K562 (cell line): Measurements from ENCODE around the gene TMED4. TPM values are rescaled to one million over a fixed set of nuclear protein-coding genes. Genes with fewer than 3 reads are reported as not detected.

Source experiments
- ATAC-seq: fragments of 200-7000 bp; cut with Tn5 transposase; 3 replicates; pipeline ENCODE4 v1.9.1; 2020; ENCODE audit warnings: moderate library complexity
- BruUV-seq: library from RNA; stranded (reverse); fragments of 400-500 nt; replicated peaks from 2 replicates; lab custom pipeline; 2021; lab: Mats Ljungman, UMichigan
- CTCF ChIA-PET: fragments of 300-600 bp; formaldehyde crosslinking; extraction: SDS; loops from one replicate; lab custom pipeline; 2021; ENCODE audit warnings: low intra/inter-chr PET ratio; lab: Yijun Ruan, JAX
- POLR2A ChIA-PET: fragments of 300-600, 350-650 bp; sonication (Branson Sonifier 250); formaldehyde crosslinking; extraction: SDS; loops from one replicate; lab custom pipeline; 2021; ENCODE audit warnings: antibody characterized with exemption, inconsistent platforms; lab: Yijun Ruan, JAX
- DNase-seq, 4 experiments: peaks; one replicate each; pipeline versions ENCODE4 v3.0.0 to v3.0.0-alpha.2; 2011 to 2018; ENCODE audit warnings: low spot score in 3 of 4, mixed read lengths in 3 of 4; ENCODE audit errors: extremely low read depth in 1 of 4
- FAIRE-seq: peaks from 2 replicates; lab custom pipeline; 2011; peaks lifted over from hg19 to GRCh38; lab: Jason Lieb, UNC
- H2AFZ ChIP-seq: 2 replicates; pipeline ENCODE4 v1.6.0; 2011; ENCODE audit warnings: low read depth, low read length, control low read depth, inconsistent platforms
- H3K27ac ChIP-seq: fragments of 200-600 bp; 3 replicates; pipeline ENCODE4 v1.8.0; 2011; ENCODE audit warnings: low read depth, mild to moderate bottlenecking, control low read depth, inconsistent platforms, low read length, moderate library complexity, mixed read lengths; ENCODE audit errors: extremely low read depth
- H3K27me3 ChIP-seq, 2 experiments: fragments of 300-600 bp in 1 of 2; 2 replicates in 1 of 2; 3 replicates in 1 of 2; pipeline versions ENCODE4 v1.6.0 to v1.8.0; 2011; ENCODE audit warnings: inconsistent platforms in 2 of 2, low read length in 2 of 2, mild to moderate bottlenecking in 1 of 2, mixed read lengths in 1 of 2, moderate library complexity in 1 of 2; ENCODE audit not compliant: control insufficient read depth in 2 of 2, insufficient read depth in 2 of 2
- H3K36me3 ChIP-seq: fragments of 300-600 bp; 3 replicates; pipeline ENCODE4 v1.8.0; 2011; ENCODE audit warnings: mild to moderate bottlenecking, low read length, inconsistent platforms; ENCODE audit not compliant: control insufficient read depth, insufficient read depth
- H3K4me1 ChIP-seq, 2 experiments: fragments of 200-600 bp in 1 of 2; replicated peaks in 1 of 2; 2 replicates in 1 of 2; 3 replicates in 1 of 2; pipeline versions ENCODE4 v1.5.1 to v1.8.0; 2011; ENCODE audit warnings: inconsistent platforms in 2 of 2, low read length in 2 of 2, mild to moderate bottlenecking in 1 of 2, mixed read lengths in 1 of 2, moderate library complexity in 1 of 2; ENCODE audit not compliant: control insufficient read depth in 2 of 2, insufficient read depth in 2 of 2
- H3K4me2 ChIP-seq: 2 replicates; pipeline ENCODE4 v1.6.1; 2011; ENCODE audit warnings: low read length, control low read depth, inconsistent platforms, mixed read lengths; ENCODE audit not compliant: insufficient read depth
- H3K4me3 ChIP-seq: fragments of 200-600 bp; sonication (generic), shearing (Covaris generic); 2 replicates; pipeline ENCODE4 v1.5.1; 2016; ENCODE audit warnings: control low read depth, inconsistent platforms
- H3K79me2 ChIP-seq: fragments of 200-600 bp; 3 replicates; pipeline ENCODE4 v1.8.0; 2011; ENCODE audit warnings: low read length, inconsistent platforms; ENCODE audit not compliant: control insufficient read depth, insufficient read depth
- H3K9ac ChIP-seq, 2 experiments: 2 replicates each; pipeline versions ENCODE4 v1.6.0 to v1.6.1; 2011; ENCODE audit warnings: low read depth in 2 of 2, low read length in 2 of 2, control low read depth in 1 of 2, inconsistent platforms in 1 of 2, mild to moderate bottlenecking in 1 of 2, mixed read lengths in 1 of 2; ENCODE audit not compliant: insufficient read depth in 1 of 2
- H3K9me1 ChIP-seq: one replicate; pipeline ENCODE4 v1.6.0; 2011; ENCODE audit warnings: inconsistent platforms, mild to moderate bottlenecking, low read length, moderate library complexity; ENCODE audit not compliant: control insufficient read depth, insufficient read depth
- H3K9me3 ChIP-seq: replicated peaks from 2 replicates; pipeline ENCODE4 v1.5.1; 2011; ENCODE audit warnings: low read depth, low read length, inconsistent platforms; ENCODE audit not compliant: control insufficient read depth, insufficient read depth
- H4K20me1 ChIP-seq: replicated peaks from 2 replicates; pipeline ENCODE4 v1.6.1; 2011; ENCODE audit warnings: low read length, inconsistent platforms, mixed read lengths; ENCODE audit not compliant: control insufficient read depth, insufficient read depth
- DIDO1 ChIP-seq: fragments of 450-650 bp; IDR thresholded peaks from 2 replicates; pipeline ENCODE4 v1.6.1; 2016; ENCODE audit warnings: low read depth, missing biosample characterization, missing genetic modification characterization
- E2F3 ChIP-seq: fragments of 250-450 bp; sonication (Bioruptor Pico); IDR thresholded peaks from 2 replicates; pipeline ENCODE4 v1.4.0; 2020; ENCODE audit warnings: mild to moderate bottlenecking
- EGR1 ChIP-seq: fragments of 450-650 bp; conservative IDR thresholded peaks from 2 replicates; pipeline ENCODE4 v1.6.1; 2017; ENCODE audit warnings: mild to moderate bottlenecking
- GABPB2 ChIP-seq: fragments of 250-450 bp; sonication (Bioruptor Pico); conservative IDR thresholded peaks from 2 replicates; pipeline ENCODE4 v1.5.1; 2021; ENCODE audit warnings: mild to moderate bottlenecking
- ZNF197 ChIP-seq: fragments of 200-800 bp; sonication (Bioruptor generic); IDR thresholded peaks from 2 replicates; pipeline ENCODE4 v1.6.1; 2016; ENCODE audit warnings: low read depth, missing genetic modification characterization, missing compliant biosample characterization
- ZNF253 ChIP-seq: fragments of 250-450 bp; sonication (Bioruptor Pico); conservative IDR thresholded peaks from 2 replicates; pipeline ENCODE4 v1.6.1; 2021; ENCODE audit warnings: mild to moderate bottlenecking
- WGBS: fragments of 100-300 bp; shearing (Covaris generic); methylation state at CpG from one replicate; pipeline ENCODE4 v1.1.6; 2016; ENCODE audit warnings: low coverage, mixed read lengths; ENCODE audit not compliant: insufficient coverage; ENCODE audit errors: missing lambda C conversion rate; 5-methylcytosine and 5-hydroxymethylcytosine counted together
- in situ Hi-C: fragments of 300-500 bp; cut with MboI; formaldehyde crosslinking; loops from 4 replicates; pipeline ENCODE4 v1.15.0; 2018; ENCODE audit warnings: inconsistent platforms, mixed read lengths
- intact Hi-C: fragments of 100-400 bp; cut with micrococcal nuclease; formaldehyde crosslinking; loops from 2 replicates; pipeline ENCODE4 v1.14.2; 2022
- polyA plus RNA-seq, 8 experiments: library from polyadenylated mRNA; depleted of rRNA in 4 of 8; stranded (reverse) in 5 of 8; unstranded in 3 of 8; fragments of >200 nt; fragmentation: Nextera tagmentation in 2 of 8; fragmentation: Illumina TruSeq in 1 of 8; extraction: Ambion mirVana in 2 of 8; extraction: Trizol in 1 of 8; gene quantifications; 2 replicates each; pipeline versions ENCODE4 v1.2.1 to v1.2.3, GENCODE V29; 2011 to 2014; ENCODE audit warnings: inconsistent platforms in 1 of 8, missing spikeins in 1 of 8
- total RNA-seq, 7 experiments: library from RNA; depleted of rRNA in 6 of 7; stranded (reverse); fragments of >200 nt in 6 of 7; fragmentation: Illumina TruSeq in 2 of 7; extraction: Trizol in 2 of 7; gene quantifications; 2 replicates each; pipeline versions ENCODE4 v1.2.1 to v1.2.3, GENCODE V29; 2011 to 2021; ENCODE audit warnings: low replicate concordance in 1 of 7
- TF ChIP-seq, protein P1 (sequence below): fragments of 250-450 bp; sonication (Bioruptor Pico); IDR thresholded peaks from 2 replicates; pipeline ENCODE4 v1.8.0; 2022; ENCODE audit warnings: inconsistent platforms, mild to moderate bottlenecking, moderate library complexity, borderline replicate concordance
- TF ChIP-seq, protein P2 (sequence below): fragments of 450-650 bp; formaldehyde crosslinking; IDR thresholded peaks from 2 replicates; pipeline ENCODE4 v1.4.0; 2020; ENCODE audit warnings: mild to moderate bottlenecking, moderate library complexity
- TF ChIP-seq, protein P3 (sequence below): fragments of 450-650 bp; formaldehyde crosslinking; IDR thresholded peaks from 2 replicates; pipeline ENCODE4 v1.4.0; 2020; ENCODE audit warnings: mild to moderate bottlenecking, mixed read lengths

The TMED4 gene
- total and polyA plus RNA-seq, 9 of the 15 experiments (the other 6 are each of a cell fraction or from before 2014, with no cell fraction given), result 20.3 to 64.0 (median 42.1) TPM

DNA sequence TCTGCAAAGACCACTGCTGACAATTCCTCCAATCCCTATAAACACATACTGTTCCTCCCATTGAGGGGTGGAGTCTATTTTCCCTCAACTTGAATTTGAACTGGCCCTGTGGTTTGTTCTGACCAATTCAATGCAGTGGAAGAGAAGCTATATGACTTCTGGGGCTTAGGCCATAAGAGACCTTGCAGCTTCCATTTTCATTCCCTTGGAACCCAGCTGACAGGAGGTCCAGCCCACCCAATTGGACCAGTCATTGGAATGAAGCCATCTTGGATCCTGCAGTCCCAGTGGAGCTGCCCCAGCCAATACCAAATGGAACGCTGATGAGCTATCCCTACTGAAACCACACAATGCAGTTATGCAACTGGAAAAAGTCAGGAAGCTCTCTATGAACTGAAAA is 8.9 kb upstream of the TMED4 start:
- POLR2A ChIA-PET, result interaction anchor here (0.8 to 2.4 kb wide), 3 partner anchors 9 to 295 kb away, joined by 3 to 11 read pairs (median 4); partner anchors contain the start of genes OGDH, PURB and TMED4
- in situ Hi-C loops, result loop anchor here (5.0 to 10.0 kb wide), 2 partner anchors 336 to 544 kb away; no protein-coding TSS in a partner anchor
- ATAC-seq, result no peak

DNA sequence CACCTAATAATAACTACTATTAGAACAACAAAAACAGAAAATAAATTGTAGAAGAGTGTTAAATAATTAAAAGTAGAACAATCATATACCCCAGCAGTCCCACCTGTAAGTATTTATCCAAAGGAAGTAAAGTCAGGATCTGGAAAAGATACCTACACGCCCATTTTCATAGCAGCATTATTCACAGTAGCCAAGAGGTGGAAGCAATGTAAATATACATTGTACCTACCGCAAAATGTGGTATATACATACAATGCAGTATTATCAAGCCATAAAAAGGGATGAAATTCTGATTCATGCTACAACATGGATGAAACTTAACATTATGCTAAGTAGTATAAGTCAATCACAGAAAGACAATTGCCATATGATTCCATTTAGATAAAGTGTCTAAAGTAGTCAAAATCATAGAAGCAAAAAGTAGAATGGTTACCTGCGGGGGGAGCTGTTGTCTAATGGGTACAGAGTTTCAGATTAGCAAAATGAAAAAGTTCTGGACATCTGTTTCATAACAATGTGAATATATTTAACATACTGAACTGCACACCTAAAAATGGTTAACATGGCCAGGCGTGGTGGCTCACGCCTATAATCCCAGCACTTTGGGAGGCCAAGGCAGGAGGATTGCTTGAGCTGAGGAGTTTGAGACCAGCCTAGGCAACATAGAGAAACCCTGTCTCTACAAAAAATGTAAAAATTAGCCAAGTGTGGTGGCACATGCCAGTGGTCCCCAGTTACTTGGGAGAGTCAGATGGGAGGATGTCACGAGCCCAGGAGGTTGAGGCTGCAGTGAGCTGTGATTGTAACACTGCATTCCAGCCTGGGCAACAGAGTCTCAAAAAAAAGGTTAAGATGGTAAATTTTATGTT is 6.0 kb upstream of the TMED4 start:
- no peak overlapping the region for H3K9ac ChIP-seq
- no peak overlapping the region for H3K4me2 ChIP-seq
- TF ChIP-seq GABPB2 (CRISPR knock-in tag) (no peak), ZNF253 (CRISPR knock-in tag) (no peak), EGR1 (no peak), E2F3 (CRISPR knock-in tag) (no peak)
- TF ChIP-seq, protein P1, sequence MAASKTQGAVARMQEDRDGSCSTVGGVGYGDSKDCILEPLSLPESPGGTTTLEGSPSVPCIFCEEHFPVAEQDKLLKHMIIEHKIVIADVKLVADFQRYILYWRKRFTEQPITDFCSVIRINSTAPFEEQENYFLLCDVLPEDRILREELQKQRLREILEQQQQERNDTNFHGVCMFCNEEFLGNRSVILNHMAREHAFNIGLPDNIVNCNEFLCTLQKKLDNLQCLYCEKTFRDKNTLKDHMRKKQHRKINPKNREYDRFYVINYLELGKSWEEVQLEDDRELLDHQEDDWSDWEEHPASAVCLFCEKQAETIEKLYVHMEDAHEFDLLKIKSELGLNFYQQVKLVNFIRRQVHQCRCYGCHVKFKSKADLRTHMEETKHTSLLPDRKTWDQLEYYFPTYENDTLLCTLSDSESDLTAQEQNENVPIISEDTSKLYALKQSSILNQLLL (CRISPR knock-in tag), result no peak
- TF ChIP-seq, protein P2, sequence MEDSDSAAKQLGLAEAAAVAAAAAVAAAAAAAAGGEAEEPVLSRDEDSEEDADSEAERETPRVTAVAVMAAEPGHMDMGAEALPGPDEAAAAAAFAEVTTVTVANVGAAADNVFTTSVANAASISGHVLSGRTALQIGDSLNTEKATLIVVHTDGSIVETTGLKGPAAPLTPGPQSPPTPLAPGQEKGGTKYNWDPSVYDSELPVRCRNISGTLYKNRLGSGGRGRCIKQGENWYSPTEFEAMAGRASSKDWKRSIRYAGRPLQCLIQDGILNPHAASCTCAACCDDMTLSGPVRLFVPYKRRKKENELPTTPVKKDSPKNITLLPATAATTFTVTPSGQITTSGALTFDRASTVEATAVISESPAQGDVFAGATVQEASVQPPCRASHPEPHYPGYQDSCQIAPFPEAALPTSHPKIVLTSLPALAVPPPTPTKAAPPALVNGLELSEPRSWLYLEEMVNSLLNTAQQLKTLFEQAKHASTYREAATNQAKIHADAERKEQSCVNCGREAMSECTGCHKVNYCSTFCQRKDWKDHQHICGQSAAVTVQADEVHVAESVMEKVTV, result peak; percentile 78
- TF ChIP-seq, protein P3, sequence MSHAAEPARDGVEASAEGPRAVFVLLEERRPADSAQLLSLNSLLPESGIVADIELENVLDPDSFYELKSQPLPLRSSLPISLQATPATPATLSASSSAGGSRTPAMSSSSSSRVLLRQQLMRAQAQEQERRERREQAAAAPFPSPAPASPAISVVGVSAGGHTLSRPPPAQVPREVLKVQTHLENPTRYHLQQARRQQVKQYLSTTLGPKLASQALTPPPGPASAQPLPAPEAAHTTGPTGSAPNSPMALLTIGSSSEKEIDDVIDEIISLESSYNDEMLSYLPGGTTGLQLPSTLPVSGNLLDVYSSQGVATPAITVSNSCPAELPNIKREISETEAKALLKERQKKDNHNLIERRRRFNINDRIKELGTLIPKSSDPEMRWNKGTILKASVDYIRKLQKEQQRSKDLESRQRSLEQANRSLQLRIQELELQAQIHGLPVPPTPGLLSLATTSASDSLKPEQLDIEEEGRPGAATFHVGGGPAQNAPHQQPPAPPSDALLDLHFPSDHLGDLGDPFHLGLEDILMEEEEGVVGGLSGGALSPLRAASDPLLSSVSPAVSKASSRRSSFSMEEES (CRISPR knock-in tag), result no peak

More for the DNA sequence above, 8.9 kb upstream of the TMED4 start:
- Histone ChIP-seq H2AFZ (peak overlapping the region; percentile 74), H3K79me2 (no peaks in the 10 kb centered on the region), H3K27ac (no peak overlapping the region), H3K9ac (no peak overlapping the region), H3K9me3 (no peaks in the 10 kb centered on the region), H3K36me3 (no peaks in the 10 kb centered on the region), H3K27me3 (no peaks in the 10 kb centered on the region), H3K4me2 (no peak overlapping the region), H4K20me1 (no peaks in the 10 kb centered on the region), H3K4me1 (no peaks in the 10 kb centered on the region; a peak in 2 of 5 replicates), H3K4me3 (no peak overlapping the region), H3K9me1 (no peaks in the 10 kb centered on the region)
- TF ChIP-seq DIDO1 (tag) (no peak), ZNF197 (CRISPR knock-in tag) (no peak)
- WGBS, result 55% methylated on average over 1 of the region's 1 CpG
- BruUV-seq, result no TSS peak
- no peak for DNase-seq
- intact Hi-C loops, result no loop called here
- CTCF ChIA-PET, result no interaction called here
- no peak for FAIRE-seq

More for the DNA sequence above, 6.0 kb upstream of the TMED4 start:
- CTCF ChIA-PET, result interaction anchor here (0.8 to 2.4 kb wide), 4 partner anchors 260 to 548 kb away, joined by 3 to 17 read pairs (median 8); partner anchors contain the start of gene H2AZ2
- FAIRE-seq (peak; percentile 37), DNase-seq (peak in 1 of 4 experiments; percentile 71), ATAC-seq (peak; percentile 83)
- no peaks in the 10 kb centered on the region for H3K9me3 ChIP-seq
- H4K20me1 ChIP-seq, result no peaks in the 10 kb centered on the region
- H3K36me3 ChIP-seq, result no peaks in the 10 kb centered on the region
- no TSS peak for BruUV-seq
- 0 out of 2 replicates have a peak overlapping the region, but pooled peaks have one; percentile 29 for H2AFZ ChIP-seq
- no peaks in the 10 kb centered on the region for H3K79me2 ChIP-seq
- intact Hi-C loops (loop anchor here (1.0 to 5.0 kb wide), 6 partner anchors 49 to 548 kb away; no protein-coding TSS in a partner anchor), in situ Hi-C loops (no loop called here)
- peaks cover 1% of the 10 kb centered on the region in 2 experiments; a peak in 4 of 5 replicates for H3K4me1 ChIP-seq
- no peak overlapping the region for H3K27ac ChIP-seq
- no peak overlapping the region for H3K4me3 ChIP-seq
- no peaks in the 10 kb centered on the region for H3K9me1 ChIP-seq
- H3K27me3 ChIP-seq, result no peaks in the 10 kb centered on the region
- POLR2A ChIA-PET, result interaction anchor here (0.6 to 0.9 kb wide), 3 partner anchors 13 to 300 kb away, joined by 3 read pairs; partner anchors contain the start of gene H2AZ2
- 7% methylated on average over 6 of the region's 6 CpGs for WGBS
